ENCODE results near the gene KAT2B. TPM values are rescaled to one million over a fixed set of nuclear protein-coding genes. Genes with fewer than 3 reads are reported as not detected.

Gene KAT2B
- total RNA-seq, 1 experiment from 2014 or later, result 11.3 TPM

DNA sequence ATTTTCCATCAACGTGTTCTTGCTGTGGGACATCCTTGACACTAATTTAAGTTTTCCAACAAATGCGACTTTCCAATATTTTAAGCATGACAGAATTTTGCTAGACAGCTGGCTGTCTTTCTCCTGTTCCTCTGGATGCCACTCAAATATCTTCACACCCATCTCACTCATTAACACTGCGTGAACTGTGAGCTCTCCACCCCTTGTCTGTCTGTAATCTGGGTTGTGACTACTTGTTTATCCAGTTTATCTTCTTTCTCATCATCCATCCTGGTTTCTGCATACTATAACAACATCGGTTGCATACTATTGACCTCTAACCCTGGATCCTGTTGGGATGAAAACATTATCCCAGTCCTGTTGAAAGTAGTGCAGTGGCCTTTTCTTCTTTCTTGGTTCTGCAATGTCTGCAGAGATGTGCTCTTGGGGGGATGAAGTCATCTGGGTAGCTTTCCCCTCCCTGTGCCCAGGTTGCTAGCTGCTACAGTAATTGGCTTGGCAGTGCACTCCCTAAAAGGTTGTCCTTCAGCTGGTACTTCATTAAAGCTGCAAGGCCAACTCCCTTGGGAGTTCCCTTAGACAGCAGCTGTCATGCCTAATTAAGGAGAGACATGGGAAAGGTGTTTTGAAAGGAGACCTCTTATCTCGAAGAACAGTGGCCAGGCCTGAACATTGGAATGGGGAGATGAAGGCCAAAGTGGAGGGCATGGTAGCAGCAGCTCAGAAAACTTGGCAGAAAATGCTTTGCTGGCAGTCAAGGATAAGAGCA is 24.7 kb downstream of the KAT2B start:
- no peak for DNase-seq (ENCODE audit: low read depth)

DNA sequence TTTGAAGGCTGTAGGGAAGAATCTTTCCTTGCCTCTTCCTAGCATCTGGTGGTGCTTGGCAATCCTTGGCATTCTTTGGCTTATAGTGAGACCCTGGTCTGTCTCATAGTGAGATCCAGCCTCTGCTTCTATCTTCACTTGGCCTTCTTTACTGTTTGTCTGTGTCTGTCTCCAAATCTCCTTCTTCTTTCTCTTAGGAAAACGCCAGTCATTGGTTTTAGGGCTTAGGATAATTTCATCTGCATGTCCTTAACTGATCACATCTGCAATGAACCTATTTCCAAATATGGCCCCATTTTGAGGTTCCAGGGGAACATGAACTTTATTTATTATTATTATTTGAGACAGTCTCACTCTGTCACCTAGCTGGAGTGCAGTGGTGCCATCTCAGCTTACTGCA is 25.8 kb downstream of the KAT2B start:
- no peak for DNase-seq (ENCODE audit: low read depth)

DNA sequence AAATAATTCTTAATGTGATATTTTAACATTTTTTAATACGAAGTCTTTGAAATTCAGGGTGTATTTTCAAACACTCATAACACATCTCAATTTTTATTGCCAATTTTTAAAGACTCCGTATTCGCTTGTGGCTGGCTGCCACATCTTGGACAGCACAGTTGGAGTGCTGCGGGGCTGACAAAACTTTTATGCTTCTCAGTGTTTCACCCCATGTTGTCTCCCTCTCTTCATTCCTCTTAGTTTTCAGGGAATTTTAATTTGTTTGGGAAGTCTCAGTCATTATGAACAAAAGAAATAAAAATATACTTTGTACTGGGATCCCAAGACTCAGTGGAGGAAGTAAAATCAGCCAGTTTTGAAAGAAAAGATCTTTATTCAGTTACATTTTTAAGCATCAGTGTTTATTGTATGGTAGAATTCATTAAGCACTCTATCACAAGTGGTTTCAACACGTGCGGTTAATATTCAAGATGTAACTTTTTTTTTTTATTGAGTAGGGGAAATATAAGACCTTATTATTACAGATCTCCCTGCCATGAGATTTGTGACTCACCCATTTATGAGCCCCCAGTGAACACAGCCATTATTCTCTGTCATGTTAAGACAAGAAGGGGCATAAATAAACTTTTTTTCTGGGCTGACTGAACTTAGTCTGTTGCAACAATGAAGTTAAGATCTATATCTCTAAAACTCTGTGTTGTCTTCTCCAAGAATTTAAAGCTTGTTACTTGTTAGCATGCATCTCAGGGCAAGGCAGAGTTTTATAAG is 26.8 kb downstream of the KAT2B start:
- peak; percentile 34 for DNase-seq (ENCODE audit: low read depth)

DNA sequence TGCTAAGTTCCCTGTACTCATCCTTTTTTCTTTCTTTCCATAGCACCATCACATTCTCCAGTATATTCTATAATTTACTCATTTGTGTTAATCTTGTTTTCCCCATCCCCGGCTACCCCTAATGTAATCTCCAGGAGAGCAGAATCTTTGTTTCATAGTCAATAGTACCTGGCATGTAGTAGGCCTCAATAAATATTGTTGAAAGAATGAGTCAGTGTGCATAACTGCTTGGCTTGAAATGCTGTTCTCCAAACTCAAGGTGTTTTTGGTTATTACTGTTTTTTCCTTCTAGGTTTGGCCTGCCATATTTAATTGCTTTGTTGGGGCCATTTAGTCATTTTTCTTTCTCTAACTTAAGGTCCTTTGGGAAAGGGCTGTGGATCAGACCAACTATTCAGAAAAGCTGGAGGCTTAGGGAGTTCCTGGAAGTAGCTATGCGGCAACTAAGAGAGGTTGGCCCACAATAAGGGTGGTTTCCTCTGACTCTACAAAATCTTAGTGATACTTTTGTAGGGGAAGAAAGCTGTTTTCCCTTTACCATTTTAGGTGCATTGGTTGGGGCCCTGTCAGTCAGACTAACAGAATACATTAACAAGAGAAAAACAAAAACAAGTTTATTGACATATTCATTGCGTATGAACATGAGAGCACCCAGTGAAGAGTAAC is 28.4 kb downstream of the KAT2B start:
- DNase-seq (ENCODE audit: low read depth), result no peak

DNA sequence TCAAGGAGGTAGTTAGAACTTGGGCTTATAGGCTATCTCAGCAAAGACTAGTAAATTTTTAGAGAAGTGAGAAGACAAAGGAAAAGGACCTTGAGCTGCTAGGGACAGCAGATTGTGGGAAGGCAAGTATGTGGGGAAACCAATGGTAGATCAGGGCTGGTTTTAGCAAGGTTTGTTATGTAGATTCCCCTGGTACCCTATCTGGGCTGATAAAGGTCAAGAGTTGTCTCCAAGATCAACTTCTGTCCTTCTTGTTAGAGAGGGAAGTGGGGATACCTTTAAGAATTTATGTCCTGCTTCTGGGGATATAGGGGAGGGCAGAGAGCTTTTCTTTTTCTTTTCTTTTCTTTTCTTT is 28.9 kb downstream of the KAT2B start:
- DNase-seq (ENCODE audit: low read depth), result no peak

DNA sequence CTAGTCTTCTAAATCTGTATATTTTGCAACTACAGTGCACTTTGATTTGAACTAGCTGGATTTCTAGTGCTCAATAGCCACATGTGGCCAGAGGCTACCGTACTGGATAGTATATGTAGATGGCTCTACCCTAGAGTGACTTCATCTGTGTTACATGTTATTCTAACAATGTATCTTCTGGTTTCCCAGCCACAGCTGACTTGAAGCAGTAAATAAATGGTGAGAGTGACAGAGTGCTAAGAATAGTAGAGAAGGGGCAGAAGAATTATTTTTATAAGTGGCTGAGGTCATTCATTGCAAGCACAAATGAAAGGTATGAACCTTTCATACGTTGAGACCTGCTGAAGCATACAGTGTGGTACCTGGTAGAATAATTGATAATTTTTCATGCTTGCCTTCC is 30.9 kb downstream of the KAT2B start:
- no peak for DNase-seq (ENCODE audit: low read depth)

DNA sequence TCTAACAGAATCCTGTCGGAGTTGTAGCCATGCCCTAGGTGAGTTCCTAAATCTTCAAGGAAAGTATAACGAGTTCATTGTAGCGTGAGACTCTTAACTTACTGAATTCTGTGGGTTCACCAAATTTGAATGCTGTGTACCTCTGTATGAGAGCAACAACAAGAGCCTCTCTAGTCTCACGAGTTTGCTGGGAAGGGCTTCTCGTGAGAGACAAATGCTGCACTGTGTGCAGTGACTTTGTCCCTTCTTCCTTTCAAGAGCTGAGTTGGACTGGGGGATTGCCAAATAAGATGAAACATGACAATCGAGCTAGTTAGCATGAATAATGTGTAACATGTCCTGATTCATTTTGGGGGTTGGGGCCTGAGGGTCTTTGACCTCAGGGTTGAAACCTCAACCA is 32.2 kb downstream of the KAT2B start:
- DNase-seq (ENCODE audit: low read depth), result peak; percentile 38

DNA sequence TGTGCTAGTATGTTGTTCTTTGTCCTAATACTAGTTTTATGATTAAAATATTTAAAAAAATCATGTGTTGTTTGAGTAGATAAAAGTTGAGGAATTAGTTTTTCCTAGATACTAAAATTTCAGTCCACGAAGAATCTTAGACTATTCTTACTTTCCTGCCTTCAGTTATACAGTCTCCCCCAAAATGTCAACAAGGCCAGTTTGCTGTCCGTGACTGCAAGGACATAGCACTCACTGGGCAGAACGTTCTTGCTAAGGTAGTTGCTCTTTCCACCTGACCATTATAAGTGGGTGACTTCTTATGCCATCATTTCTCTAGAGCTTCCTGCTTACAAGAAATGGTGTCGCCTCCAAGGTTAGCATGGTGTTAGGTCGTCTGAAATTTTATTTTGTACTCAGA is 32.8 kb downstream of the KAT2B start:
- no peak for DNase-seq (ENCODE audit: low read depth)

DNA sequence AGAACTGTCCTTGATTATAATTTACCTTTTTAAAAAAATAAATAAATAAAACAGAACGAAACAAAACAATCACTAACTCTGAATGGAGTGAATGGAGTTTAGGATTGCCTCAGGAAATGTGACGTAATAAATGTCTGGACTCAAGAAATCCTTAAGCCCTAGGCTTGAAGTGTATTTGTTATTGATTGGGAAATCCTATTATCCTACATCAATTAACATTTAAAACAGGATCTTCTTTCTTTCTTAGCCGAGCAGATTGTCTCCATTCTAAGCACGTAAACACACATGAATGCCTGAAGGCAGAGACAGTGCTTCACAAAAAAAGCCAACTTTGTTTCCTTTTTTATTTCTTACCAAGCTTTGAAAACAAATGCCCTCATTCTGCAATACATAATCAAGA is 33.4 kb downstream of the KAT2B start:
- peak; percentile 2 for DNase-seq (ENCODE audit: low read depth)

DNA sequence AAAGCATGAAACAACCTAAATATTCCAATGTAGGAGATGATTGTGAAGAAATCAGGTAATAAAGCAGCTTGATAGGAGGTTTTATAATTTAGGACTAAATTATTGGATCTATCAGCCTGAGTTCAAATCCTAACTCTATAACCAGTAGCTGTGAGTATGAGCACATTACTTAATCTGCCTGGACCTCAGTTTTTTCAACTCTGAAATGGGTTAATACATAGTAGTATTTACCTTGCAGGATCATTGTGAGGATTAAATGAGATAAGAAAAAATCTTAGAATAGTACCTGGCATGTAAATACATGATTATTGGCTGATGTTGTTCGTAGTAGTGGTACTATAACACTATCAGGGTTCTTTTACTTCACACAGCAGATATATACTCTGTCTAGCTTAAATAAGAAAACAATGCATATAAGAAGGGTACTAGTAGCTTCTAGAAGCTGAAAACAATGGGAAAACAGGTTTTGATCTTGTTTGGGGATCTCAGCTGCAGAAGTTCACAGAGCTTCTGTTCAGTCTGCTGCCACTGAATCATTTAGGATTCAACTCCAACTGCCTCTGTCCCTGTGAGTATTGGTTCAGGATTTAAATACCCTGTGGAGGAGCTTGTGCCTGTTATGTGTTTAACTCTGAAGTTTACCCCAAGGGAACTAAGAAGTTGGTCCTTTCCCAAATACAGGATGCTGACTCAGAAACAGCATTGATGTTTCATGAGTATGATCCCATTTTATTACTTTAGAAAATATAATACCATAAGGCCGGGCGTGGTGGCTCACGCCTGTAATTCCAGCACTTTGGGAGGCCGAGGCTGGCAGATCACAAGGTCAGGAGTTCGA is 34.2 kb downstream of the KAT2B start:
- DNase-seq (ENCODE audit: low read depth), result peak; percentile 33

DNA sequence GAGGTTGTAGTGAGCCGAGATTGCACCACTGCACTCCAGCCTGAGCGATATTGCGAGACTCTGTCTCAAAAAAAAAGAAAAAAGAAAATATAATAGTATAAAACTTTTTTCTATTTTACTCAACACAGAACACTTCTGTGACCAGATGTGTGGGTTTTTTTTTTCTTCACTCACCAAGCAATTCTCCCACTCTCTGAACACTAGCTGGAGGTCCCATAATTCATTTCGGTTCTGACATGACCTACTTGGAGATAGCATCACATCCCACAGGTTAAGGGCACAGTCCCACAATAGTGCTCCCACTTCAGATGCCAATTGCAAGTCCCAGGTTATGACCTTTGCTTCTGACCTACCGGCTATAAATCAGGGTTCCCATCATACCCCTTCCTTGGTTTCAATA is 35.0 kb downstream of the KAT2B start:
- DNase-seq (ENCODE audit: low read depth), result no peak

- no peak for DNase-seq (ENCODE audit: low read depth)
Observed at GRCh38 chr3:20076296-20076997, 36.2 kb downstream of the KAT2B start.

DNA sequence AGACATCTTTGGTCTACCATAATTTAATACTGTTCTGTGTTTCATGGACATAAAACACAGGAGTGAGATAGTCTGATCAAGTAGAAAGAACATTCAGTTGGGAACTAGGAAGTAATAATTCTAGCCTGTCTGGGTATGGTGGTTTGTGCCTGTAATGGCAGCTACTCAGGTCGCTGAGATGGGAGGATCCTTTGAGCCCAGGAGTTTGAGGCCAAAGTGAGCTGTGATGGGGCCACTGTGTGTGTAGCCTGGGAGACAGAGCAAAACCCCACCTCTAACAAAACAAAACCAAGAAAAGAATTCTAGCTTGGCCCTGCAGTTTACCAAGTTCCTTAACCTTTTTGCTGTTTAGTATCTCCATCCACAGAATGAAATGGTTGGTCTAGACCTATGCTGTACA is 36.8 kb downstream of the KAT2B start:
- no peak for DNase-seq (ENCODE audit: low read depth)

- no peak for DNase-seq (ENCODE audit: low read depth)
Observed at GRCh38 chr3:20078194-20078714, 38.0 kb downstream of the KAT2B start.

DNA sequence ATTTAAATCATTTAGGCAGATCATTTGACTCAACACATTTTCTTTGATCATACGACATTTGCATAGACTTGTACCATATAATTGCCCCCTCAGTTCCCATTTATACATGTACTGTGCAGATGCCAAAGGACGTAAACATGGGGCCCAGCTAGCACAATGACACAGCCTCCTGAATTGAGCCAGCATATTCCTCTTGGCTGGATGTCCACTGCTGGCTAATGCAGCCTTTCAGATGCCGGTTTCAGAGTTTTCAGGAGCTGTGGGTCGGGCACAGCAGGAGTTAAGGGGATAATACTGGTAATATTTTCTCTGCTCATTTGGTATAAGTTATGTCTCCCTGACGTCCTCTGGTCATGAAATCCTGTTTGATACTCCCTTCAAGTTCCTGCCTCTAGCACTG is 39.4 kb downstream of the KAT2B start:
- DNase-seq (ENCODE audit: low read depth), result no peak

DNA sequence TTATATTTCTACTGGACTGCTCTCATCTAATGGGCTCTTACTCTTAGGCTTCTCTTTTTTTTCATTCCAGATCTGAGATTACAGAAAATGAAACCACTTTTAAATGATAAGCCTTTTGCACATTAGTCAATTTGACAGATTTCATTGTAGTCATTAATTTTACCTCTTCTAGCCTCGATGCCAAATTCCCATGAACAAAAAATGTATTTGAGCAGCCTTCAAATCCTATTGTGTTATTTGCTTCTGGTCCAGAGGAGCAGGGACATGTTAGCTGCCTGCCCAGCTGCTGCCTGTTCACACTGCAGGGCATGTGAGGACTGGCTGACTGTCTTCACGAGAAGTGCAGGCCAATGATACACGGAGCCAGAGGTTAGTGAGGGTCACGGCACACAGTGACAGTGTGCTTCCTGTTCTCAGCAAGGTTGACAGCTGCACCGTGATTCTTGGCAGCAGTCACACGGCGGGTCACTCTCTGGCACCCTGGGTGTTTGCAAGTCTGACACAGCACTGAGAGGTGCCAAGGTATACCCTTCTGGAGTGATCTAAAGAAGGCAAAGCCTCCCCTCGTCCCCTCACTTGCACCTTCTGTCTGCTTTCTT is 40.8 kb downstream of the KAT2B start:
- DNase-seq (ENCODE audit: low read depth), result no peak

DNA sequence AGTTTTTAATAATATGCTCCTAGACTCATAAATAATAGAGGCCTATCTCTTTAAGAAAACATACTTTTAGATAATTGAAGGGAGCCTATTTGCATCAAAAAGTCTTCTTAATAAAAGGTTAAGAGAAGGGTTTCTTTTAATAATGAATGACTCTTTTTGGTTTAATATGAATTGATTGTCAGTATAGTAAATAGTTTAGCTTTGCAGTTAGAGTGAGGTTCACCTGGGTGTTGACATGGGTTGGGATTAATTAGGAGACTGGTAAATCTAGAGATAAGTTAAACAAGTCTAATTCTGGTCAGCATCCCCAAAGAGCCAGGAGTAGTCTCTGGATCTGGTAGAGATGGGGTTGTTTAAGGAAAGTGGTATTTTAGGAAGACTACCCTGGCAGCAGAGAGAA is 43.0 kb downstream of the KAT2B start:
- DNase-seq (ENCODE audit: low read depth), result no peak

GRCh38 chr3:20083953-20084352 is 43.7 kb downstream of the KAT2B start:
- no peak for DNase-seq (ENCODE audit: low read depth)

DNA sequence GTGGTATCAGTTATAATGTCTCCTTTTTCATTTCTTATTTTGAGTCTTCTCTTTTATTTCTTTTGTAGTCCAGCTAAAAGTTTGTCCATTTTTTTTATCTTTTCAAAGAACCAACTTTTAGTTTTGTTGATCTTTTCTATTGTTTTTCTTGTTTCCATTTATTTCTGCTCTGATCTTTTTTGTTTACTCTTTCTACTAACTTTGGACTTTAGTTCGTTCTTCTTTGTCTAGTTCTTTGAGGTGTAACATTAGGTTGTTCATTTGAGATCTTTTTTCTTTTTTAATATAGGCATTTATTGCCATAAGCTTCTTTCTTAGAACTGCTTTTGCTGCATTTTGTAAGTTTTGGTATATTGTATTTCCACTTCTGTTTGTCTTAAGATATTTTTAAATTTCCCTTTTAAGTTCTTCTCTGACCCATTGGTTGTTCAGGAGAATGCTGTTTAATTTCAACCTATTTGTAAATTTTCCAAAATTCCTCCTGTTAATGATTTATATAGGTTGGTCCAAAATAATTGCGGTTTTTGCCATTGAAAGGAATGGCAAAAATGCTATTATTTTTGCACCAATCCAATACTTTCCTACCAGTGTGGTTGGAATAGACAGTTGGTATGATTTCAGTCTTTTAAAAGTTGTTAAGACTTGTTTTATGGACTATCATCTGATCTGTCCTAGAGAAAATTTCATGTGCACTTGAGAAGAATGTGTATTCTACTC is 51.2 kb downstream of the KAT2B start:
- DNase-seq (ENCODE audit: low read depth), result no peak

- DNase-seq (ENCODE audit: low read depth), result no peak
Observed at GRCh38 chr3:20095470-20095869, 55.2 kb downstream of the KAT2B start.

Measured in RPMI7951 (cell line).